Measurements from ENCODE around the gene ELMO3. TPM values are rescaled to one million over a fixed set of nuclear protein-coding genes. Genes with fewer than 3 reads are reported as not detected.

Gene ELMO3
- total and polyA plus RNA-seq, 2 of the 13 experiments (the other 11 are each of a cell fraction or from before 2014, with no cell fraction given), result 2.6 to 4.0 TPM

- TF ChIP-seq ZBED4 (CRISPR knock-in tag; IDR thresholded peaks at IDR 0.05; ENCODE audit: borderline replicate concordance) (peak; percentile 97), ARHGAP35 (CRISPR knock-in tag; IDR thresholded peaks at IDR 0.05; ENCODE audit: borderline replicate concordance) (peak; percentile 95; the same call in 1 of the 2 replicates), ATF2 (CRISPR knock-in tag; IDR thresholded peaks at IDR 0.05) (0 out of 2 replicates have a peak, but pooled peaks have one; percentile 31), ZNF879 (CRISPR knock-in tag; IDR thresholded peaks at IDR 0.05) (0 out of 2 replicates have a peak, but pooled peaks have one; percentile 38), KDM3A (CRISPR knock-in tag; IDR thresholded peaks at IDR 0.05; ENCODE audit: low read depth) (peak; percentile 89; the same call in 1 of the 2 replicates), CSRNP1 (CRISPR knock-in tag; IDR thresholded peaks at IDR 0.05) (peak; percentile 91), MXD4 (CRISPR knock-in tag; IDR thresholded peaks at IDR 0.05) (peak; percentile 86), ZNF784 (CRISPR knock-in tag; IDR thresholded peaks at IDR 0.05; ENCODE audit: borderline replicate concordance) (peak; percentile 14; the same call in 1 of the 2 replicates), ZBTB49 (CRISPR knock-in tag; IDR thresholded peaks at IDR 0.05; ENCODE audit: borderline replicate concordance) (no peak), SRY (CRISPR knock-in tag; IDR thresholded peaks at IDR 0.05) (0 out of 2 replicates have a peak, but pooled peaks have one; percentile 73), ZNF274 (CRISPR knock-in tag; IDR thresholded peaks at IDR 0.05) (peak; percentile 82; the same call in 1 of the 2 replicates), KMT2A (CRISPR knock-in tag; IDR thresholded peaks at IDR 0.05) (peak; percentile 39), KMT2B (CRISPR knock-in tag; IDR thresholded peaks at IDR 0.05) (peak; percentile 67; the same call in 1 of the 2 replicates), ZNF607 (CRISPR knock-in tag; IDR thresholded peaks at IDR 0.05; ENCODE audit: borderline replicate concordance) (peak; percentile 69; the same call in 1 of the 2 replicates), MXD1 (CRISPR knock-in tag; IDR thresholded peaks at IDR 0.05) (peak; percentile 79; the same call in 1 of the 2 replicates), BHLHE40 (IDR thresholded peaks at IDR 0.05; ENCODE audit: low read length) (0 out of 2 replicates have a peak, but pooled peaks have one; percentile 2)
Observed at GRCh38 chr16:67247192-67248072, 48.5 kb downstream of the ELMO3 start, which contains the start of gene FHOD1 (continued).

Measured in HepG2 (cell line).